BE2C (cell line): Measurements from ENCODE around the gene KIAA1191.

ENCODE experiments used
- DNase-seq: peaks from one replicate; pipeline ENCODE4 v3.0.0-alpha.2; 2020
- H3K27me3 ChIP-seq: fragments of 250-450 bp; sonication (Bioruptor Pico); 2 replicates; pipeline ENCODE4 v1.5.1; 2020; ENCODE audit warnings: mild to moderate bottlenecking
- H3K36me3 ChIP-seq: fragments of 250-450 bp; sonication (Bioruptor Pico); 2 replicates; pipeline ENCODE4 v1.5.1; 2020; ENCODE audit warnings: mild to moderate bottlenecking
- H3K4me1 ChIP-seq: fragments of 250-450 bp; sonication (Bioruptor Pico); 2 replicates; pipeline ENCODE4 v1.5.1; 2020
- H3K4me3 ChIP-seq: 2 replicates; pipeline ENCODE4 v1.5.1; 2011; ENCODE audit warnings: low read depth, low read length
- H3K9me3 ChIP-seq: fragments of 250-450 bp; sonication (Bioruptor Pico); 2 replicates; pipeline ENCODE4 v1.5.1; 2020
- CTCF ChIP-seq: IDR thresholded peaks from 2 replicates; pipeline ENCODE4 v1.5.1; 2012; ENCODE audit warnings: mild to moderate bottlenecking, low read depth, low read length

Gene KIAA1191

GRCh38 chr5:176368726-176369125, 7.2 kb upstream of the KIAA1191 start:
- DNase-seq = no peak
- no peak overlapping the region for H3K4me3 ChIP-seq
- peaks cover 9% of the 10 kb centered on the region; the same call in 1 of the 2 replicates for H3K36me3 ChIP-seq
- H3K4me1 ChIP-seq = no peaks in the 10 kb centered on the region
- H3K9me3 ChIP-seq = no peaks in the 10 kb centered on the region
- TF ChIP-seq CTCF = no peak
- no peaks in the 10 kb centered on the region for H3K27me3 ChIP-seq

GRCh38 chr5:176366232-176366894, 4.8 kb upstream of the KIAA1191 start:
- Histone ChIP-seq H3K4me1 (no peaks in the 10 kb centered on the region), H3K9me3 (no peaks in the 10 kb centered on the region), H3K27me3 (no peaks in the 10 kb centered on the region), H3K4me3 (peak overlapping the region; percentile 80), H3K36me3 (peaks cover 5% of the 10 kb centered on the region; the same call in 1 of the 2 replicates)
- DNase-seq = no peak
- TF ChIP-seq CTCF = no peak

GRCh38 chr5:176365351-176366231, 4.0 kb upstream of the KIAA1191 start, which contains the start of gene ARL10:
Gene ARL10, plus strand, starts transcription at chr5:176365487. Its CDS starts 77 bp downstream, at chr5:176365564.
- DNase-seq = peak; percentile 73
- peak within 1 kb of the TSS; percentile 80 for H3K4me3 ChIP-seq
- no peaks in the 10 kb centered on the region for H3K27me3 ChIP-seq
- H3K36me3 ChIP-seq = peaks cover 5% of the 10 kb centered on the region; the same call in 1 of the 2 replicates
- no peak for TF ChIP-seq CTCF
- H3K4me1 ChIP-seq = no peaks in the 10 kb centered on the region
- H3K9me3 ChIP-seq = no peaks in the 10 kb centered on the region

GRCh38 chr5:176364765-176365350, 3.3 kb upstream of the KIAA1191 start:
- no peaks in the 10 kb centered on the region for H3K27me3 ChIP-seq
- no peak for DNase-seq
- no peak for TF ChIP-seq CTCF
- H3K4me3 ChIP-seq = peak overlapping the region; percentile 80
- H3K9me3 ChIP-seq = no peaks in the 10 kb centered on the region
- no peaks in the 10 kb centered on the region for H3K4me1 ChIP-seq
- H3K36me3 ChIP-seq = peaks cover 5% of the 10 kb centered on the region; the same call in 1 of the 2 replicates

- Histone ChIP-seq H3K27me3 (no peaks in the 10 kb centered on the region), H3K4me3 (peak overlapping the region; percentile 99), H3K36me3 (peaks cover 17% of the 10 kb centered on the region), H3K4me1 (no peaks in the 10 kb centered on the region), H3K9me3 (no peaks in the 10 kb centered on the region)
- no peak for DNase-seq
- no peak for TF ChIP-seq CTCF
Observed at GRCh38 chr5:176362233-176362490, 598 bp upstream of the KIAA1191 start.
